ENCODE data around the gene BHMT. TPM values are rescaled to one million over a fixed set of nuclear protein-coding genes. Genes with fewer than 3 reads are reported as not detected.

The BHMT gene
- total RNA-seq, 1 experiment from 2014 or later: 1.2 TPM

DNA sequence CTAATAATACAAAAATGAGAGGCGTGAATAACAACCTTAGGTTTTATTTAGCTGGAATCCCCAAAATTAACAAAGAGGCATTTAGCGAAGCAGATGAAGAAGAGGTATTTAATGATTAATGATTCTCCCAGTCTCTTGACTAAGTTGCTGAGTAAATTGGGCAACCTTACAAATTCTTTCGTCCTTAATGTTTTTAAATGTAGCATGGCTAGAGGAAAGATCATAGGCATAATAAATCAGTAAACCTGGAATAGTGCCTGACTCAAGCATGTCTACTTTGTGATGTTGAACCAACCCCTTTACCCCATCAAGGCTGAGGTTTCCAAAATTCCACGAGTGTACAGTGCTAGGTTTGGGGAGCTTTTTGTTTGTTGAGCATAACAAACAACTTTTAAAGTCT, 7.9 kb downstream of the BHMT start:
- Mint-ChIP-seq H3K4me3 (no peak overlapping the region), H3K27ac (no peak overlapping the region), H3K36me3 (no peaks in the 10 kb centered on the region), H3K4me1 (no peaks in the 10 kb centered on the region), H3K27me3 (ENCODE audit: low read depth) (peaks cover 7% of the 10 kb centered on the region), H3K9me3 (no peaks in the 10 kb centered on the region)
- POLR2A ChIA-PET: no interaction called here
- CTCF ChIA-PET: interaction anchor here (1.1 kb wide), 1 partner anchor 13 kb away, joined by 3 read pairs; no protein-coding TSS in a partner anchor
- ATAC-seq (no peak), DNase-seq (ENCODE audit: low spot score) (no peak)
- TF ChIP-seq, protein P1, sequence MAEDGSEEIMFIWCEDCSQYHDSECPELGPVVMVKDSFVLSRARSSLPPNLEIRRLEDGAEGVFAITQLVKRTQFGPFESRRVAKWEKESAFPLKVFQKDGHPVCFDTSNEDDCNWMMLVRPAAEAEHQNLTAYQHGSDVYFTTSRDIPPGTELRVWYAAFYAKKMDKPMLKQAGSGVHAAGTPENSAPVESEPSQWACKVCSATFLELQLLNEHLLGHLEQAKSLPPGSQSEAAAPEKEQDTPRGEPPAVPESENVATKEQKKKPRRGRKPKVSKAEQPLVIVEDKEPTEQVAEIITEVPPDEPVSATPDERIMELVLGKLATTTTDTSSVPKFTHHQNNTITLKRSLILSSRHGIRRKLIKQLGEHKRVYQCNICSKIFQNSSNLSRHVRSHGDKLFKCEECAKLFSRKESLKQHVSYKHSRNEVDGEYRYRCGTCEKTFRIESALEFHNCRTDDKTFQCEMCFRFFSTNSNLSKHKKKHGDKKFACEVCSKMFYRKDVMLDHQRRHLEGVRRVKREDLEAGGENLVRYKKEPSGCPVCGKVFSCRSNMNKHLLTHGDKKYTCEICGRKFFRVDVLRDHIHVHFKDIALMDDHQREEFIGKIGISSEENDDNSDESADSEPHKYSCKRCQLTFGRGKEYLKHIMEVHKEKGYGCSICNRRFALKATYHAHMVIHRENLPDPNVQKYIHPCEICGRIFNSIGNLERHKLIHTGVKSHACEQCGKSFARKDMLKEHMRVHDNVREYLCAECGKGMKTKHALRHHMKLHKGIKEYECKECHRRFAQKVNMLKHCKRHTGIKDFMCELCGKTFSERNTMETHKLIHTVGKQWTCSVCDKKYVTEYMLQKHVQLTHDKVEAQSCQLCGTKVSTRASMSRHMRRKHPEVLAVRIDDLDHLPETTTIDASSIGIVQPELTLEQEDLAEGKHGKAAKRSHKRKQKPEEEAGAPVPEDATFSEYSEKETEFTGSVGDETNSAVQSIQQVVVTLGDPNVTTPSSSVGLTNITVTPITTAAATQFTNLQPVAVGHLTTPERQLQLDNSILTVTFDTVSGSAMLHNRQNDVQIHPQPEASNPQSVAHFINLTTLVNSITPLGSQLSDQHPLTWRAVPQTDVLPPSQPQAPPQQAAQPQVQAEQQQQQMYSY (CRISPR knock-in tag; IDR thresholded peaks at IDR 0.05): no peak
- TF ChIP-seq TP53 (CRISPR knock-in tag; IDR thresholded peaks at IDR 0.05) (no peak), SMAD4 (CRISPR knock-in tag; IDR thresholded peaks at IDR 0.05) (no peak), GTF2I (CRISPR knock-in tag; conservative IDR thresholded peaks at IDR 0.05) (no peak), CREM (CRISPR knock-in tag; IDR thresholded peaks at IDR 0.05) (no peak), ZNF138 (CRISPR knock-in tag; conservative IDR thresholded peaks at IDR 0.05) (no peak)

DNA sequence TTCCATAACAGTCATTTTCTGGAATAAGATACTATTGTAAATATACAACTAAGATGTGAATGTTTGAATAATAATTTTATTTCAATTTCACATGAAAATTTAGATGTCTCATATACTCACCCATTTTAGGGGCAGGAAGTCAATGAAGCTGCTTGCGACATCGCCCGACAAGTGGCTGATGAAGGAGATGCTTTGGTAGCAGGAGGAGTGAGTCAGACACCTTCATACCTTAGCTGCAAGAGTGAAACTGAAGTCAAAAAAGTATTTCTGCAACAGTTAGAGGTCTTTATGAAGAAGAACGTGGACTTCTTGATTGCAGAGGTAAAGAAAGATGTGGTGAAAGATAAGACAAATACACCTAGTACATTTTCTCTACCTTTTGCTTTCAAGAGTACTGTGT, 8.6 kb downstream of the BHMT start:
- DNase-seq (ENCODE audit: low spot score): no peak
- CTCF ChIA-PET: no interaction called here
- Mint-ChIP-seq H3K27me3 (ENCODE audit: low read depth) (no peaks in the 10 kb centered on the region; the same call in 1 of the 2 replicates), H3K27ac (no peak overlapping the region), H3K4me1 (no peaks in the 10 kb centered on the region), H3K36me3 (no peaks in the 10 kb centered on the region), H3K9me3 (no peaks in the 10 kb centered on the region), H3K4me3 (no peak overlapping the region)
- no peak for ATAC-seq
- POLR2A ChIA-PET: no interaction called here
- TF ChIP-seq IRF2 (CRISPR knock-in tag; IDR thresholded peaks at IDR 0.05; ENCODE audit: borderline replicate concordance, low read depth) (no peak), MYBL2 (CRISPR knock-in tag; IDR thresholded peaks at IDR 0.05) (no peak), CBFB (CRISPR knock-in tag; IDR thresholded peaks at IDR 0.05; ENCODE audit: low read depth) (no peak), SP1 (CRISPR knock-in tag; conservative IDR thresholded peaks at IDR 0.05) (no peak), ZNF671 (CRISPR knock-in tag; IDR thresholded peaks at IDR 0.05) (no peak), GTF2I (CRISPR knock-in tag; conservative IDR thresholded peaks at IDR 0.05) (no peak), ZNF232 (CRISPR knock-in tag; IDR thresholded peaks at IDR 0.05) (no peak), NFE2L1 (CRISPR knock-in tag; IDR thresholded peaks at IDR 0.05) (no peak), RORB (CRISPR knock-in tag; IDR thresholded peaks at IDR 0.05) (no peak)
- TF ChIP-seq, protein P2, sequence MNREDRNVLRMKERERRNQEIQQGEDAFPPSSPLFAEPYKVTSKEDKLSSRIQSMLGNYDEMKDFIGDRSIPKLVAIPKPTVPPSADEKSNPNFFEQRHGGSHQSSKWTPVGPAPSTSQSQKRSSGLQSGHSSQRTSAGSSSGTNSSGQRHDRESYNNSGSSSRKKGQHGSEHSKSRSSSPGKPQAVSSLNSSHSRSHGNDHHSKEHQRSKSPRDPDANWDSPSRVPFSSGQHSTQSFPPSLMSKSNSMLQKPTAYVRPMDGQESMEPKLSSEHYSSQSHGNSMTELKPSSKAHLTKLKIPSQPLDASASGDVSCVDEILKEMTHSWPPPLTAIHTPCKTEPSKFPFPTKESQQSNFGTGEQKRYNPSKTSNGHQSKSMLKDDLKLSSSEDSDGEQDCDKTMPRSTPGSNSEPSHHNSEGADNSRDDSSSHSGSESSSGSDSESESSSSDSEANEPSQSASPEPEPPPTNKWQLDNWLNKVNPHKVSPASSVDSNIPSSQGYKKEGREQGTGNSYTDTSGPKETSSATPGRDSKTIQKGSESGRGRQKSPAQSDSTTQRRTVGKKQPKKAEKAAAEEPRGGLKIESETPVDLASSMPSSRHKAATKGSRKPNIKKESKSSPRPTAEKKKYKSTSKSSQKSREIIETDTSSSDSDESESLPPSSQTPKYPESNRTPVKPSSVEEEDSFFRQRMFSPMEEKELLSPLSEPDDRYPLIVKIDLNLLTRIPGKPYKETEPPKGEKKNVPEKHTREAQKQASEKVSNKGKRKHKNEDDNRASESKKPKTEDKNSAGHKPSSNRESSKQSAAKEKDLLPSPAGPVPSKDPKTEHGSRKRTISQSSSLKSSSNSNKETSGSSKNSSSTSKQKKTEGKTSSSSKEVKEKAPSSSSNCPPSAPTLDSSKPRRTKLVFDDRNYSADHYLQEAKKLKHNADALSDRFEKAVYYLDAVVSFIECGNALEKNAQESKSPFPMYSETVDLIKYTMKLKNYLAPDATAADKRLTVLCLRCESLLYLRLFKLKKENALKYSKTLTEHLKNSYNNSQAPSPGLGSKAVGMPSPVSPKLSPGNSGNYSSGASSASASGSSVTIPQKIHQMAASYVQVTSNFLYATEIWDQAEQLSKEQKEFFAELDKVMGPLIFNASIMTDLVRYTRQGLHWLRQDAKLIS (CRISPR knock-in tag; IDR thresholded peaks at IDR 0.05; ENCODE audit: borderline replicate concordance): no peak
- TF ChIP-seq, protein P3, sequence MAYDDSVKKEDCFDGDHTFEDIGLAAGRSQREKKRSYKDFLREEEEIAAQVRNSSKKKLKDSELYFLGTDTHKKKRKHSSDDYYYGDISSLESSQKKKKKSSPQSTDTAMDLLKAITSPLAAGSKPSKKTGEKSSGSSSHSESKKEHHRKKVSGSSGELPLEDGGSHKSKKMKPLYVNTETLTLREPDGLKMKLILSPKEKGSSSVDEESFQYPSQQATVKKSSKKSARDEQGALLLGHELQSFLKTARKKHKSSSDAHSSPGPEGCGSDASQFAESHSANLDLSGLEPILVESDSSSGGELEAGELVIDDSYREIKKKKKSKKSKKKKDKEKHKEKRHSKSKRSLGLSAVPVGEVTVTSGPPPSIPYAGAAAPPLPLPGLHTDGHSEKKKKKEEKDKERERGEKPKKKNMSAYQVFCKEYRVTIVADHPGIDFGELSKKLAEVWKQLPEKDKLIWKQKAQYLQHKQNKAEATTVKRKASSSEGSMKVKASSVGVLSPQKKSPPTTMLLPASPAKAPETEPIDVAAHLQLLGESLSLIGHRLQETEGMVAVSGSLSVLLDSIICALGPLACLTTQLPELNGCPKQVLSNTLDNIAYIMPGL (CRISPR knock-in tag; IDR thresholded peaks at IDR 0.05): no peak
- TF ChIP-seq, protein P4, sequence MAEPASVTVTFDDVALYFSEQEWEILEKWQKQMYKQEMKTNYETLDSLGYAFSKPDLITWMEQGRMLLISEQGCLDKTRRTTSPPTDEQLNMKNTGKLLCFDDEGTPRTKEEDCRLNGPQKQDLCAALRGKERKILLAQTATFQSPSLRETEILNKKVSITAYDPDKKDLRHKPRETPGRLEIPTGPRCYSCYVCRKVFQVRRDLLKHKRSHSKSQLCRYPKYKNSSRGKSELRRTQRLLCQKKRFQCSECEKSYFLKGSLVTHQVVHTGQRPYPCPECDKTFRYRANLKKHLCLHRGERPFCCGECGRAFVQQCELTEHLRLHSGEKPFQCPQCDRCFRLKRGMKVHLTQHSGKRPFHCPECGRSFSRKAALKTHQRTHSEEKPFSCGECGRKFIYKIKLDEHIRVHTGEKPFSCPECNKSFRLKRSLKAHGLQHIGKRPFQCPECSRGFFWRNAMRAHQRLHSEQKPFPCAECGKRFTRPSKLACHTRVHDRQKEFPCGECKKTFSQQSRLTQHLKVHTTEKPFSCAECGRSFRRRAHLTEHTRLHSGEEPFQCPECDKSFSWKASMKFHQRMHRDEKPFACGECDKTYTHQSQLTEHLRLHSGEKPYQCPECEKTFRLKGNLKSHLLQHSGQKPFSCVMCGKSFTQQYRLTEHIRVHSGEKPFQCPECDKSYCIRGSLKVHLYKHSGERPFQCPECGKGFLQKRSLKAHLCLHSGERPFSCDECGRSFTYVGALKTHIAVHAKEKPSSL (CRISPR knock-in tag; conservative IDR thresholded peaks at IDR 0.05): no peak
- TF ChIP-seq, protein P5, sequence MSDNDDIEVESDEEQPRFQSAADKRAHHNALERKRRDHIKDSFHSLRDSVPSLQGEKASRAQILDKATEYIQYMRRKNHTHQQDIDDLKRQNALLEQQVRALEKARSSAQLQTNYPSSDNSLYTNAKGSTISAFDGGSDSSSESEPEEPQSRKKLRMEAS (CRISPR knock-in tag; IDR thresholded peaks at IDR 0.05): no peak
- TF ChIP-seq, protein P6, sequence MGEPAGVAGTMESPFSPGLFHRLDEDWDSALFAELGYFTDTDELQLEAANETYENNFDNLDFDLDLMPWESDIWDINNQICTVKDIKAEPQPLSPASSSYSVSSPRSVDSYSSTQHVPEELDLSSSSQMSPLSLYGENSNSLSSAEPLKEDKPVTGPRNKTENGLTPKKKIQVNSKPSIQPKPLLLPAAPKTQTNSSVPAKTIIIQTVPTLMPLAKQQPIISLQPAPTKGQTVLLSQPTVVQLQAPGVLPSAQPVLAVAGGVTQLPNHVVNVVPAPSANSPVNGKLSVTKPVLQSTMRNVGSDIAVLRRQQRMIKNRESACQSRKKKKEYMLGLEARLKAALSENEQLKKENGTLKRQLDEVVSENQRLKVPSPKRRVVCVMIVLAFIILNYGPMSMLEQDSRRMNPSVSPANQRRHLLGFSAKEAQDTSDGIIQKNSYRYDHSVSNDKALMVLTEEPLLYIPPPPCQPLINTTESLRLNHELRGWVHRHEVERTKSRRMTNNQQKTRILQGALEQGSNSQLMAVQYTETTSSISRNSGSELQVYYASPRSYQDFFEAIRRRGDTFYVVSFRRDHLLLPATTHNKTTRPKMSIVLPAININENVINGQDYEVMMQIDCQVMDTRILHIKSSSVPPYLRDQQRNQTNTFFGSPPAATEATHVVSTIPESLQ (CRISPR knock-in tag; IDR thresholded peaks at IDR 0.05): no peak
- TF ChIP-seq, protein P7, sequence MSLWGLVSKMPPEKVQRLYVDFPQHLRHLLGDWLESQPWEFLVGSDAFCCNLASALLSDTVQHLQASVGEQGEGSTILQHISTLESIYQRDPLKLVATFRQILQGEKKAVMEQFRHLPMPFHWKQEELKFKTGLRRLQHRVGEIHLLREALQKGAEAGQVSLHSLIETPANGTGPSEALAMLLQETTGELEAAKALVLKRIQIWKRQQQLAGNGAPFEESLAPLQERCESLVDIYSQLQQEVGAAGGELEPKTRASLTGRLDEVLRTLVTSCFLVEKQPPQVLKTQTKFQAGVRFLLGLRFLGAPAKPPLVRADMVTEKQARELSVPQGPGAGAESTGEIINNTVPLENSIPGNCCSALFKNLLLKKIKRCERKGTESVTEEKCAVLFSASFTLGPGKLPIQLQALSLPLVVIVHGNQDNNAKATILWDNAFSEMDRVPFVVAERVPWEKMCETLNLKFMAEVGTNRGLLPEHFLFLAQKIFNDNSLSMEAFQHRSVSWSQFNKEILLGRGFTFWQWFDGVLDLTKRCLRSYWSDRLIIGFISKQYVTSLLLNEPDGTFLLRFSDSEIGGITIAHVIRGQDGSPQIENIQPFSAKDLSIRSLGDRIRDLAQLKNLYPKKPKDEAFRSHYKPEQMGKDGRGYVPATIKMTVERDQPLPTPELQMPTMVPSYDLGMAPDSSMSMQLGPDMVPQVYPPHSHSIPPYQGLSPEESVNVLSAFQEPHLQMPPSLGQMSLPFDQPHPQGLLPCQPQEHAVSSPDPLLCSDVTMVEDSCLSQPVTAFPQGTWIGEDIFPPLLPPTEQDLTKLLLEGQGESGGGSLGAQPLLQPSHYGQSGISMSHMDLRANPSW (CRISPR knock-in tag; conservative IDR thresholded peaks at IDR 0.05; ENCODE audit: low read depth): no peak

All from WTC11 (cell line).